LHCN-M2 (cell line): ENCODE data around the gene EZR. TPM values are rescaled to one million over a fixed set of nuclear protein-coding genes. Genes with fewer than 3 reads are reported as not detected.

Source experiments
- DNase-seq: peaks from one replicate; pipeline ENCODE4 v3.0.0-alpha.2; 2012; ENCODE audit warnings: low read depth
- polyA plus RNA-seq: library from polyadenylated mRNA; unstranded; fragments of >200 nt; gene quantifications from one replicate; pipeline ENCODE4 v1.2.1, GENCODE V29; 2012; ENCODE audit warnings: missing spikeins
- total RNA-seq: library from RNA; depleted of rRNA; stranded (reverse); fragments of >200 nt; gene quantifications from 2 replicates; pipeline ENCODE4 v1.2.3, GENCODE V29; 2014; rRNA removed

Gene EZR
- 84.7 and 93.2 TPM in 2 replicates for total RNA-seq
- polyA plus RNA-seq: 163 TPM

DNA sequence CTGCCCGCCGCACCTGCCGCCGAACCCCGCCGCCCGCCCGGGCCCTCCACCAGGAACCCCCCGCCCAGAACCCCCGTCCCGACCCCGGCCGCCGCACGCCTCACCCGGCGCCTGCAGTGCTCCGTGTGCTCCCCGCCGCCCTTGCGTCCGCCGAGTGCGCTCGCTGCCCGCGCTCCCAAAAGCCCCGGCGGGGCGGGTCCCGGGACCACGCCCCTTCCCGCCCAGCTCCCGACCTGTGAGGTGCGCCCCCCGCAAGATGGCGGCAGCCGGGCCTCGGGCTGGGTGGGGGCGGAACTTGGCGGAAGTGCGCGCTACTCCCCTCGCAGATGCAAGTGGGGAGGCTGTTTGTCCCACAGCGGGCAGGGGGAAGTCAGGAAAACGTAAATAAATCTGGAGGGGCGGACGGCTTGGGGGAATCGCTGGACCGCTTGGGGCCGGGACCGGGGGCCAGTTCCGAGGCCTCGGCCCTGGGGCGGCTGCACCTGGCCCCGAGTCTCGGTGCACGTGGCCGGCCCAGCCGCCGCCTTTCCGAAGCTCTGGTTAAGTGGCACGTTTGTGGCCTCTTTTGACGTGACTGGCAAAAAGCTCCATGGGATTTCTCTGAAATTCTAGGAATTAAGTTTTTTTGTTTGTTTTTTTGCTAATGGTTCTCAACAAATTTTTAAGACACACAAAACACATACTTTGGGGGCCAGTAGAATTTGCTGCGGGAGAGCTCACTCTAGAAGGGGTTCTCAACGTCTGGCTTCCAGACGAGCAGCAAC, at the start of gene EZR:
EZR (minus strand) TSS at position 156 of the 764 bp plus-strand sequence. CDS start 1,275 bp downstream, outside the sequence.
- peak; percentile 55 for DNase-seq

DNA sequence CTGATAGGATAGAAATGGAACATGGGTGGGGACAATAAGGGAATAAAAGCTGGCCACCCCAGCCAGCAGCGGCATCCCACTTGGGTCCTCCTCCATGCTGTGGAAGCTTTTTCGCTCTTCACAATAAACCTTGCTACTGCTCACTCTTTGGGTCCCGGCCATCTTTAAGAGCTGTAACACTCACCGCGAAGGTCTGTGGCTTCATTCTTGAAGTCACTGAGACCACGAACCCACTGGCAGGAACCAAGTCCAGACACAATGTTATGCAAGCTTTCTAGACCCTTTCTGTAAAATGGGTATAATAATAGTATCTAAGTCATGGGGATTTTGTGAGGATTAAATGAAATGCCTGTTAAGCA, 48.9 kb upstream of the EZR start:
- no peak for DNase-seq

DNA sequence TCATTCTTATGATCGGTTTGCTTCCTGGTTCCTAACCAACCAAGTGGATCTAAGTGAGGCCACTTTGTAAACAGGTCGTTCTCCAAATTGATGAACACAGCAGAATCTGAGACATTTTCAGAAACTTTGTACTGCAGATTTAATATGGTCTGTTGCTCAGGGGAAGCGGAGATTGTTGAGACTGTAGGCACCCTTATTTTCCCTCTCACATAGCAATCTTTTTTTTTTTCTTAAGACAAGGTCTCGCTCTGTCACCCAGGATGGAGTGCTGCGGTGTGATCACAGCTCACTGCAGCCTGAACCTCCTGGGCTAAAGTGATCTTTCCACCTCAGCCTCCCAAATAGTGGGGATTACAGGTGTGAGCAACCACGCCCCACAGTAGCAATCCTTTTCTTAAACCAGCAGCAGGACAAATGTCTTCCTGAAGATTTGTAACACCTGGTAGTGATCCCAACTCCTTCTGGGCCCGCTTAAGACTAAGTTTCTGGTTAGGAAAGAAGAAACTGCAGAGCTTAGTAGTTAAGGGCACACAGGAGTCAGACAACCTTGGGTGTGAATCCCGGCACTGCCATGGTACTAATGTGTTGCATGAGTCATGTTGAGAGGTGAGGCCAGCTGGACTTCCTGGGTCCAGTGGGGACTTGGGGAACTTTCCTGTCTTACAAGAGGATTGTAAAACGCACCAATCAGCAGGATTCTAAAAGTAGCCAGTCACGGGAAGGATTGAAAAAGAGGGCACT, 48.4 kb upstream of the EZR start:
- no peak for DNase-seq

DNA sequence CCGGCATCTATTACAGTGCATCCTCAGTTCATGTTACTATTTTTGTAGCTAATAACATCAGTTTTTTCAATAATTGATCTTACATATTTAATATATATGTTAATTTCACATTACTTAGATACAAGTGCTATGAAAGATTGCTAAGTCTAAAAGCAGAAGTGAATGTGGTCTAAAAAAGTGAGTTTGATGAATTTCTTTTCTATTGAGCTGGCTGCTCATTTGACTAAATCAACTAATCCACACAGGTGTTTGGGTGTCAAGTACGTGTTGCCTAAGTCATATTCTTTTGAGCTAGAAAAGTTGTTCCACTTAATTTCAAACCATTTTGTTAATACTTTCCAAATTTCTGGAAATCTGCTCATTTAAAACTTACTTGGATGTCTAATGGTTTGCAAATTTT, 46.6 kb upstream of the EZR start:
- DNase-seq: no peak

DNA sequence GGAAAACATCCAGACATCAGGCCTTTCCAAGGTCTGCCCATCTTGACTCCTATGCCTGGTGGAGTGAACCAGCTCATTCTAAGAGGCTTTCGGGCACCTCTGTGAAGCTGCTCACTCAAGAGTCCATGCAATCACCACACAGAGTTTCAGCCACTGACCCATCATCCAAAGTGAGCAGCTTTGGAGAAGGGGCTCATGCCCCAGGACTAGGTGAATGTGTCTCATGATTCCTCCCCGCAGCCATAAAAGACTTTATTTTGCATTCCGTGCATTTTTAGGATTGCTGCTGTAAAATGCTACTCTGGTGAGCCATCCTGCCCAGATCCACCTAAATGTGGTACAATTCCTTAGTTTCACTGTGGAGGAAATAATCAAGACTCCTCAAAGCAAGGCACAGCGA, 44.5 kb upstream of the EZR start:
- peak; percentile 29 for DNase-seq

DNA sequence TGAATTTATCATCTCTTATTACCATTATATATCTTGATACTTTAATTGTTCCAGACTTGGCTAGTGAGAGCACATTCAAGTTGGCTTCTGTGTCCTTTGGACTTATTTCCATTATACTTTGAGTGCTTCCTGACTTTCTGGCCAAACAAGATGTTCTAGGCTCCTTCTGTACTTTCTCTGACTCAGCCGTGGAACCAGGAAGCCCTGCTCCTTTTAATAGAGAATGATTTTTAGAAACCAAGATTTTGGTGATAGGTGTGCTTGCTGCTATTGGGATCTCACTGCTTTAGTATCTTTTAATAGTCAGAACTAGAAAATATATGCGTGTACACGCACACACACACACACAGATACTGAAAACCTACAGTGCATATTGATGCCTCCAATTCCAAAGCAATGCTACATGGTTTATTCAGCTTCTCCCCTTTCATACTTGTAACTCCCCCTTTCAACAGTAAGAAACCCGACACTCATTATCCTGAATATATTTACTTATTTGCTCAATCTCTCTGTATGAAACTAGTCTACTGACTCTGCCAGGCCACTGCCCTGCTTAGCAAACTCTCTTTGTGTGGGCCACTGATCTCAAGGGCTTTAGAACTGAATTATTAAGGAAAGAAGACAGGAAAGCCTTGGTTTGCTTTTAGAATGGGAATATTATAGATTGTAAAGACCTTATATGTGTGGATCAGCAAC, 42.7 kb upstream of the EZR start:
- DNase-seq: no peak

DNA sequence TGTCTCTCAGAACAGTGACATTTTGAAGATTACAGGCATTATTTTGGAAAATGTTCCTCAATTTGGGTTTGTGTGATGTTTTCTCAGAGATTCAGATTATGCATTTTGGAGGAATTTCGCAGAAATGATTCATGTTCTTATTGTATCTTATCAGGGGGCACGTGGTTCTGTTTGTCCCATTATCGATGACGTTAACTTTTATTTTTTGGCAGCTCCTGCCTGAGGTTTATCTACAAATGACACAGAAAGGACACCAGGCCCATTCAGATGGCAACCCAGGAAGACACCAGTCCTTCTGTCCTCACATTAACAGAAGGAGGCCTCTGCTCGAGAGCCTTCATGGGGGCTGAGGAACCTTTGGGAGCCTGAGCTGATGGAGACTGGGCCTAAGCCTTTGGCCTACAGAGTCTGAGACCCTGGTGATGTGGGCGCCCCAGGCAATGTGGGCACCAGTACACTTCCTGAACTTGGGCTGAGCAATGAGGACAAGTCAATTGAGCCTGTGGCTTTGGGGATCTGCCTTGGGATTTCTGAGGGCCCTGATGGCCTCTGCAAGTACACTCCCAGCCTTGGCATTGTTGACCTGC, 41.2 kb upstream of the EZR start:
- DNase-seq: no peak

DNA sequence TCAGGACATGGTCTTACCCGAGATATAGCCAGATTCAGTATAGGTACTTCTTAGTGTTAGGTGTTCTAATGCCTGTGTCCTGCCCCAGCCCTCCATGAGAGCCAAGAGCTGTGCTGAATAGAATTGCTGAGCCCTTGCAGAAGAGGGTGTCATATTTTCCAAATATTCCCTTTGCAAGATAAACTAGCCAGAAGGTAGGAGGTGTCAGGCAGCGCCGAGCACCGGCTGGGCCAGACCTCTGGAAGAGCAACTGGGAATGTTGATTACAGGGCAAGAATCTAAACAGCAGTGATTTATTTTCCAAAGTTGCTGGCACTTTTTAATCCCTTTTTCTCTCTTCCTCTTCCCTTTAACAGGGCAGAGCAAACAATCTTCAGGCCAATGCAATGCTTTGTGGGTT, 37.1 kb upstream of the EZR start:
- no peak for DNase-seq

DNA sequence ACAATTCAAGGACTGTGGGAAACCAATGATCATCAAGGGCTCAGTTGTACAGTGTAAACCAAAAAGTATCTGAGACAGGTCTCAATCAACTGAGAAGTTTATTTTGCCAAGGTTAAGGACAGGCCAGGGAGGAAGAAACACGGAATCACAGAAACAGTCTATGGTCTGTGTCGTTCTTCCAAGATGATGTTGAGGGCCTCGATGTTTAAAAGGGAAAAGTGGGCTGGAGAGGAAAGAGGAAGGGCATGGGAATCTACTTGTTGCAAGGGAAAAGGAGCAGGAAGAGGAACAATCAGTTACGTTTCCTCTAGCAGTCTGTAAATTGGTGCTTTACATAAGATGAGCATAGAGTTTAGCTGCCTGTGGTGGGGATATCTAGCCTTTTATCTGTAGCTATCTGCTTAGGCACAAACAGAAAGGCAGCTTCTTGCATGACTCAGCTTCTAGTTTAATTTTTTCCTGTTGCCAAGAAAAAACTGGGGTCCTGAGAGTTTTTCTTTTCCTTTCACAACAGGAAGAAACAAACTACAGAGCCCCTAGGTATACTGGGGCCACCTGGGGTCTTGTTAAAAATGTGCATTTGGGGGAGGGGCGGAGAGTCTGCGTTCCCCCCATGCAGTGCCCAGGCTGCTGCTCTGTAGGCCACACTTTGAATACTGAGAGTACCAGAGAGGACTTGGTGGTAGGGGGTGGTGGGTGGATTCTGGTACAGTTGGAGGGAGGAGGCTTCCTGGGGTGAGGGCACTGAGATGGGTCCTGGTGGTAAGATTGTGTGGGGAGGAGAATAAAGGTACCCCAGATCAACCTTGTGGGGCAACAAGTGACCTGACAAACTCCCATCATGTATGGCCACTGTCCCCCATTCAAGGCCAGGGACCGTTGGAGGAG, 35.3 kb upstream of the EZR start:
- no peak for DNase-seq

DNA sequence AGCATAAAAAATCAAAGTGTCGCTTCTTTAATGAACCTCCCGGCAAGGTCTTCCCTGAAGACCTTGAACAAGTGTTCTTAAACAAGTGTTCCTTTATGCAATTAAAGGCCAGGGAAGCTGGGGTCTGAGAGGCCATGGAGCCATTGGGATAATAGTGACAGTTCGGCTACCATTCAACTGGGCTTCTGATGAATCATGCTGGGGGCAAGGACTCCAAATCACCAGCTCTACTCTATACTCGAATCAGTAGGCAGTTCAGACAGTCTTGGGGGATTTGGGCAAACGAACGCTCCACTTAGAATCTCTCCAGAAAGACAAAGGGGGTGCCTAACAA, 34.7 kb upstream of the EZR start:
- no peak for DNase-seq

DNA sequence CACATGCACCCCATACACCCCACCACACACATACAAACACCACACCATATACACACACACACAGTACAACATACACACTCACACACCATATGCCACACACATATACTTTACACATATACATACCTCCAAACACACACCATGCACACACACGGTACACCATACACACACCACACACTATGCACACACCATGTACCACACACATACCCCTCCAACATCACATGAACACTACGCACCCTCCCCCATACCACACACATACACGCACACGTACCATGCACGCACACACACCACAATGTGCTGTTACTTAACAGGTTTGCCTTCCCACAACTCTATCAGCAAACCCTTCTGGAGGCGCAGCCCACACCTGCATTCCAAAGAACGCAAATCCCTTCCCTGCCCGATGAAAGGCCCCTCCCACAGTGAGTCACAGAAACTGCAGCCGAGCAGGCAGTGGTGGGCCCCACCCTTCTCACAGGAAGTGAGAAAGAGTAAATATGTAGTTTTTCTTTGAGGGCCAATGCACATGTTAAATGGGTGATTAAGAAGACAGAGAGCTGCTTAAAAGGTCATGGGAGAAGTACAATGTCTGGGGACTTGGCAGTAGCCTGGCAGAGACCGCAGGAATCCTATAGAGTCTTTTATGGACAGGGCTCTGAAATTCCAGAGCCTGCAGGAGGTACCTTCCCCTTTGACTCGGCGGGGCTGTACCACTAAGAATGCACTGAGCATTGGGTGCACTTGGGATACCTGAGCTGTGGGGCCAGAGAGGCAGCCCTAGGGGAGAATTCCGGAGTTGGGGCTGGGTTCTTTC, 34.1 kb upstream of the EZR start:
- DNase-seq: peak; percentile 85

DNA sequence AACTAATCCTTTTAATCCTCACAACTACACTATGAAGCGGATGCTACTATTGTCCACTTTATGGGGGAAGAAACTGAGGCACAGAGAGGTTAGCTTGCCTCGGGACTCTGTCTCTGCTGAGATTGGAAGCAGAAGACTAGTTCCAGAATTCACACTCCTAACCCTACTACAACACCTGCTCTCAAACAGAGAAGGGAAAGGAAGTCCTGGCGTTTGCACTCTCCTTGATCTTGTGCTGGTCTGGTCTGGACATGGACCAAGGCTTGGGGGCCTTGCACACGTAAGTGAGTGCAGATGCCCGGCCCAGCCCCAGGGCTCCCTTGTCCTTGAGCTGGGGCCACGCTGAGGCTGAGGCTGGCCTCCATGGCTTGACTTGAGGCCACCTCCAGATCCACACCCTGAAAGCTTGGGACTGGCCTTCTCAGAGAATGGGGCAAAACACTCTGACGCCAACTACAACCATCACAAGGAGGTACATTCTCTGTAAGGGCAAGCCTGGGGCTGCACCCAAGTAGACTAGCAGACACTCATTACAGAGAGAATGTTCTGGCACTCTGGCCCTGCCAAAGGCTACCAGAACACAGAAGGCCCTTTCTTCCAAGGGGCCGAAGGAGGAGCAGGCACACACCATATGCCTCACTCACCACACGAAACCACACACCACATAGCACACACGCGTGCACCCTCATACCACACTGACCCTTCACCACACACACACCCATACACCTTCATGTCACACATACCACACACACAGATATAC, 33.3 kb upstream of the EZR start:
- no peak for DNase-seq

DNA sequence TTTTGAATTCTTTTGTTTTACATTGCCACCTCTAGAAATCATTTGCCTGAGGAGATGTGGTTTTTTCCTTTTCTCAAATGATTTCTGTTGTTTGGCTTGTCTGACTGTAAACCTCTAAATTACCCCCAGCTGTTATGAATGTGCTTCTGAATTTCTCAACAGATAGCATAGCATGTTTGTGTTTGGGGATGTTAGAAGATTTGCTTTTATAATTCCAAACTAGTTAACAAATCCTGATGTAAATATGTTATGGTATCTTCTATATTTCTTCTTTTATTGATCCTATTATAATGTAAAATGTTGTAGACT, 31.6 kb upstream of the EZR start:
- peak; percentile 66 for DNase-seq

DNA sequence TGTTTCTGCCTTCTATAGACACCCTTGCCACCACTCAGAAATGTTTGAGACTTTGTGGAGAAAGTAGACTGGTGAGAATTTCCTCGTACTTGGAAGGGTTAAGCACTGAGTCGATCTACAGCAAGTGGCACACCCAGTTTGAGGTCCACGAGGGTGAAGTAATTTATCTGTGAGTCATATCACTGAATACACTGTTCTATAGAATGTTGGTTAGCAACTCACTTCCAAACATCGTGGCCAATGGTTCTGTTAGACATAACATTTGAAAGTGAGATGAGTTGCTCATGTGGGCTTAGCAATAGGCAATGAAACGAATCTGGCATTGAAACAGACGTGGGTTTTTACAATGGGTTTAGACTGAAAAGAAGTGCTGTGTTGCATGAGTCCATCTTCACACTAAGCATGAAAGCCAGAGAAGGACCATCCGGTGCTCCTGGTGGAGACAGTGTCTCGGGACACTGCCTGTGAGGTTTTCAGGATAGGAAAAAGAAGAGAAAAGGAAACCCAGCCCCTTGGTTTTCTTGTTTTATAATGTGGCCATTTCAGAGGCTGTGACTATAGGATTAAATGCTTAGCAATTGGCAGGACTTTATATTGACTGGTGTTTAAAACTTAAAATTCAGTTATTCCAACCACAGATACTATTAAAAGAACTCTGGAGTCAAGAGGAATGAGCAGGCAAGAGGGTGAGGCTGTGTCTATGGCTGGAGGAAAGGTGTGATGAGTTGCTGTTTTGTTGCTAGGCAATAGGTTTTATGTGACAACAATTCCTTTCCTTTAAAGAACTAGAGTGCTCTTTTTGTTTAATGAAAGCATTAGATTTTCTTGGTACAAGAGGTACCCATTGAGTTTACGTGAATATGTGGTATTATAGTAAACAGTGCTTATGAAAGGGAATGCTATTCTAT, 31.0 kb upstream of the EZR start:
- DNase-seq: peak; percentile 89

DNA sequence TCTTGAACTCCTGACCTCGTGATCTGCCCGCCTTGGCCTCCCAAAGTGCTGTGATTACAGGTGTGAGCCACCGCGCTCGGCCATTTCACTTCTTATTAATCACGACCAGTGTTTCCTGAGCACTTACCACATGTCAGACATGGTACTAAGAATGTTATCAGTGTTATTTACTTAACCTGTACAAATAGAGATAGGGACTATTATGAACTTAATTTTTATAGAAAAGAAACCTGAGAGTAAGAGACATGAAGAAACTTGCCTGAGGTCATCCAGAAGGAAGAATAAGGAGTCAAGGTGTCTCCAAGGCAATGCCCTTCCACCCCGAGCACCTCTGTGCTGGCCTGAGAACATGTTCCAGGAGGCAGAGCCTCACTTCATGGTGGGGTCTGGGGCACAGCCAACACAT, 29.3 kb upstream of the EZR start:
- DNase-seq: no peak

DNA sequence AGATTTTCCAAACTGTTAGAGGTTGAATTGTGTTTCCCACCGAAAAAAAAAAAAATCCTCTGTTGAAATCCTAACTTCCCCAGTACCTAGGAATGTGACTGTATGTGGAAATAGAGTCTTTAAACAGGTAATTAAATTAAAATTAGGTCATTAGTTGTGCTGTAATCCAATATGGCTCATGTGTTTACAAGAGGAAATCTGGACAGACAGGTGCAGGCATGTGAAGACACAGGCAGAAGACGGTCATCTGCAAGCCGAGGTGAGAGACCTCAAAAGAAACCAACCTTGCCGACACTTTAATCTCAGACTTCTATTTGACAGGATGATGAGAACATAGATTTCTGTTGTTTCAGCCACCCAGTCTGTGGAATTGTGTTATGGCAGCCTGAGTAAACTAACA, 28.6 kb upstream of the EZR start:
- no peak for DNase-seq

DNA sequence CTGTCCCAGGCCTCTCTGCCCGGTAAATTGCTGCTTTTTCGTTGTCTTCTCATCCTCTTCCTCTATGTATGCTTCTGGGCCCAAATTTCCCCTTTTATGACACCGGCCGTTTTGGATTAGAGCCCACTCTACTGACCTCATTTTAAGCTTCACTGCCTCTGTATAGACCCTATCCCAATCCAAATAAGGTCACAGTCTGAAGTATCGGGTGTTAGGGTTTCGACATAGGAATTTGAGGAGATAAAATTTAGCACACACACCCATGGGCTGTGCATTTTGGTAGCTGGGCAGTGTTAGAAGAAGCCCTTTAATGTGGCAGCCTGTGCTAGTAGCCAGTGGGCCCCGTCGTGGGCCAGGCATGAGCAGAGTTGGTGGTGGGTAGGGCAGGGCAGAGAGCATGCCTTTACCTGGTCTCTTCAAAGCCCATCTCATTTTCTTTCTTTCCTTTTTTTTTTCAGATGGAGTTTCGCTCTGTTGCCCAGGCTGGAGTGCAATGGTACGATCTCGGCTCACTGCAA, 27.9 kb upstream of the EZR start:
- DNase-seq: no peak
